Stimulated activated CD8-positive, alpha-beta memory T cell treated with anti-CD3 and anti-CD28 coated beads, Interleukin-7, amount 100 ng/mL, for 48 hours (primary cell): ENCODE results near the gene CDH5.
"Not testable (repeated sequence)": the region's sequence is repeated elsewhere in the genome, so short reads cannot be mapped to it uniquely, and the experiment has no call there.

Experiments
- DNase-seq, 2 donors: peaks; one replicate each; pipeline ENCODE4 v3.0.0-alpha.2; 2020; ENCODE audit warnings: low read depth in 1 of 2; ENCODE audit errors: extremely low read depth in 1 of 2

The CDH5 gene, protein sequence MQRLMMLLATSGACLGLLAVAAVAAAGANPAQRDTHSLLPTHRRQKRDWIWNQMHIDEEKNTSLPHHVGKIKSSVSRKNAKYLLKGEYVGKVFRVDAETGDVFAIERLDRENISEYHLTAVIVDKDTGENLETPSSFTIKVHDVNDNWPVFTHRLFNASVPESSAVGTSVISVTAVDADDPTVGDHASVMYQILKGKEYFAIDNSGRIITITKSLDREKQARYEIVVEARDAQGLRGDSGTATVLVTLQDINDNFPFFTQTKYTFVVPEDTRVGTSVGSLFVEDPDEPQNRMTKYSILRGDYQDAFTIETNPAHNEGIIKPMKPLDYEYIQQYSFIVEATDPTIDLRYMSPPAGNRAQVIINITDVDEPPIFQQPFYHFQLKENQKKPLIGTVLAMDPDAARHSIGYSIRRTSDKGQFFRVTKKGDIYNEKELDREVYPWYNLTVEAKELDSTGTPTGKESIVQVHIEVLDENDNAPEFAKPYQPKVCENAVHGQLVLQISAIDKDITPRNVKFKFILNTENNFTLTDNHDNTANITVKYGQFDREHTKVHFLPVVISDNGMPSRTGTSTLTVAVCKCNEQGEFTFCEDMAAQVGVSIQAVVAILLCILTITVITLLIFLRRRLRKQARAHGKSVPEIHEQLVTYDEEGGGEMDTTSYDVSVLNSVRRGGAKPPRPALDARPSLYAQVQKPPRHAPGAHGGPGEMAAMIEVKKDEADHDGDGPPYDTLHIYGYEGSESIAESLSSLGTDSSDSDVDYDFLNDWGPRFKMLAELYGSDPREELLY

GRCh38 chr16:66366433-66367299, at the start of gene CDH5:
Gene CDH5, plus strand, starts transcription at chr16:66366691. Its CDS starts 12,647 bp downstream, at chr16:66379338.
- DNase-seq: no peak

GRCh38 chr16:66318505-66318904, 48.0 kb upstream of the CDH5 start:
- no peak for DNase-seq

DNA sequence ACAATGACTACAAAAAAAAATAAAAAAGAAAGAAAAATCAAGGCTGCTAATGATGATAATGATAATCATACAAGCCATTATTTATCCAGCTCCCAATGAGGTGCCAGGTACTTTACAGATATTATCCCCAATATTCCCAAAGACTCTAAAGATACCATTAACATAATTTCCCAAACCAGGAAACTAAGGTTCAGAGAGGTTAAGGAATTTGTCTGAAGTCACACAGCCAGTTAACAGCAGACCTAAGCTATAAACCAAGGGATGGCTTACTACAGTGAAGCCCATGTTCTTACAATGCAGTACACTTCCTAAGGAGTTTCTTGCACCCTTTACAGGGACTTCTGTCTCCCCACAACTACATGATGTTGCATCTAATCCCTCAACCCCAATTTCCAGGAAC, 45.7 kb upstream of the CDH5 start:
- DNase-seq: no peak

DNA sequence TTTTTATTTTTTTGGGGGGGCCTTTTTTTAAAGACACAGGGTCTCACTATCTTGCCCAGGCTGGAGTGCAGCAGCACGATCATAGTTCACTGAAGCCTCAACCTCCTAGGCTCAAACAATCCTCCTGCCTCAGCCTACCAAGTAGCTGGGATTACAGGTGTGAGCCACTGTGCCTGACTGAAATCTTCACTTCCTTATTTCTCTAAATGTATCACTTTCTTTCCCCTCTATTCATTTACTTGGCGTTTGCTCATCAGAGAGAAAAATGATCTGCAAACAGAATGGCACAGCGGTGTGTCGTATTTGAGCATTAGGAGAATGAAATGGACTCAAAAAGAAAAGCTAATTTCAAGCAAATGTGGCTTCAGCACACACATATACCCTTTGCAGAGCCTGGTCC, 44.3 kb upstream of the CDH5 start:
- DNase-seq: no peak

DNA sequence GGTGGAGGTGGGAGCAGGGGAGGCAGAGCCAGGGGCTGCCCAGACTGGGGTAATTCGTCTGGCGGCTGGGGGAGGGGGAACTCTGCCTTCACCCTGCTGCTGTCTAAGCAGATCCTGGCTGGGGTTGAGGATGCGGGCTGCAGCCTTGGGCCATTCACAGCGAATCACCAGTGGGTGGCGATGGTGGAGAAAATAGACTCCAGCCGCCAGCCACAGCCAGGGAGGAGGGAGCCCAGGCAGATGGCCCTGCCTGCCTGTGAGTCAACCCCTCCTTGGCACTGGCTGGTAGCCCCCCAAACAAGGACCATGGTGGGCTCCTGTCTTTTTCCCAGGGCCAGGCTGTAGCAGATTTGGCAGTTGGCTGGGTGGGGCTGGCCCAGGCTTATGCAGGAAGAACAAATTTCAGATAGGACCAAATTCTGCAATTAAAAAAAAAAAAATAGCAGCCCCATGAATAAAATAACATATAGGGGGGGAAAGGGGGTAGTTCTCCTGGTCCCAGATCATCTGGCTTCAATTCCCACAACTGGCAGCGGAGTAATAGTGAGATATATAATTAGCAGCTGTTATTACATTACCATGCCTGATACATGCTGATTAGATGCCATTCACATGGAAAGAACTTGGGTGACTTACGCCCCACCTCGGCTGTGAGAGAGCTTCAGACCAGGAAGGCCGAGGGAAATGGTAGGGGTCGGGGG, 41.5 kb upstream of the CDH5 start:
- DNase-seq: no peak

GRCh38 chr16:66325717-66326376, 40.6 kb upstream of the CDH5 start:
- no peak for DNase-seq

DNA sequence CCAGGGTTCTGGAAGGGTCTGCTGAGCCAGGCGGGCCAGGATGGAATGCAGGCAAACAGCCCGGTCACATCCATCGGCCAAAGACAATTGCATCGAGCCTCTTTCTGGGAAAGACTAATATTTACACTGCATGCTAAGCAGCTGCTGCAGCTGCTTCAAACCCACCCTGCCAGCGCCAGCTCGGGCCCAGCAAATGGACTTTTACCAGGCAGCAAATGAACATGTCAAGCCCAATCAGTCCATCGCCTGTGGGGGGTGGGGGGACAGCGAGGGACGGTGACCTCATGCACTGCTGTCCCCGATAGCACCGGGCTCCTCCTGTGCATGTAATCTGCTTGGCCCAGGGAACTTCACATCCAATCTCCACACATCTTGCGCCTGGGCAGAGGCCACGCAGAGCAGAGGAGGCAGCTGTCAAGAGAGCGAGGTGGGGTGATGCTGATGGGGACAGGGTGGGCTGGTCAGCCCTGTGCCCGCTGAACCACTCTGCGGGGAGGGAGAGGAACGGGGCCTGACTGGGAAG, 39.4 kb upstream of the CDH5 start:
- DNase-seq: no peak

- no peak for DNase-seq
Observed at GRCh38 chr16:66328282-66328681, 38.2 kb upstream of the CDH5 start.

GRCh38 chr16:66331464-66331863, 35.0 kb upstream of the CDH5 start:
- not testable (repeated sequence) for DNase-seq

- no peak for DNase-seq
Observed at GRCh38 chr16:66332634-66333610, 33.6 kb upstream of the CDH5 start.

DNA sequence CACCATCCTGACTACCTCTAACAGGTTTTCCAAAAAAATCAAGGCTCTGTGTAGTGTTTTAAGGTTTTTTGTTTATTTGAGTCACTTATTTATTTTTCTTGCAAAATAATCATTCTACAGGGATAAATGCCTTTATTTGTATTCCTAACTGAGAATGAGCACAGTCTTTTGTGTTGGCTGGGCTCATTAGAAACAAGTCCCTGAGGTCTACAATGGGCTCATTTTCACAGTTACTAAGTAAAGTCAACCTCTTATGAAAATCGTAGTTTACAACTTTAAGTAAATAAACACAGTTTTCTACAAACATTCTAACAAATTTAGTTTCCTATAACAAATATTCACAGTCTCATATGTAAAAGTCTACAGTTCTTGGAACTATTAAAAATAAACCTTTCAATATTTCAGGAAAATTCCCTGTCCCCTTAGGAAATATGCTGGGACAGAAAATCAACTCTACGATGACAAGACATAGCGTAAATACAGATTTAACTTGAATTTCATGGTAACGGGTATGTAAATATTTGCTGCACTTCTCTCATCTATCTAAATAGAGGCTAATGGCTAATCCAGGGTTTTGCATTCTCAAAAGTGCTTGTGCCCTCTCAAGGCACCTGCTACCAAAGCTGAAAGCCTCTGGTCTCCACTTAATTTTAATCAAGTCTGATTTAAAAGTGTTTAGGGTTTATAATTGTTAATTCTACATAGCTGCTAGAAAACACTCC, 31.5 kb upstream of the CDH5 start:
- DNase-seq: no peak

DNA sequence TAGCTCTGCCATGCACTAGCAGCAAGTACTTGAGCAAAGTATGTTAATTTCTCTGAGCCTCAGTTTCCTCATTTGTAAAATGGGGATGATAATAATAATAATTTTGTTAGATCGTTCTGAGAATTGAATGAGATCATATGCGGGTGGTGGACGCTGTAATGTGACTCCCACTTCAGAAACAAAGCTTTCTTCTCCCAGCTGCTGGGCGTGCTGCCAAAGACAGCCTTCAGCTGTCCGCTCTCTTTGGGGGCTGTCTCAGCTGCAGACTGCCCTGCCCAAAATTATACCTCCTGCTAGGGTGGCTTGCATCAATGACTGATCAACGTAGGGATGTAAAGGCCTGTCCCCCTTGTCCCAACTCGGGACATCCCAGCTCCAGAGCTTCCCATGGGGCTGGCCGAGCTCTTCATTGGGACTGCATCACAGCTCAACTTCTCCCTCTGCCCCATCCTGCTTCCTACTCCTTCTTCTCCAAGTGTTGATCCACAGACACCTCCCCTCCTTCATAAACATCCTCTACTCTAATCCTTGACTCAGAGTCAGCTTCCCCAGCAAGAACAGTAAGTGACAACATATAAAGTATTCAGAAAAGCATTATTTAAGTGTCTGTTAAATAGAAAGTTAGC, 30.7 kb upstream of the CDH5 start:
- no peak for DNase-seq

- DNase-seq: no peak
Observed at GRCh38 chr16:66337463-66338188, 28.9 kb upstream of the CDH5 start.

GRCh38 chr16:66342294-66342900, 24.1 kb upstream of the CDH5 start:
- peak in 1 of 2 donors; percentile 8 for DNase-seq

DNA sequence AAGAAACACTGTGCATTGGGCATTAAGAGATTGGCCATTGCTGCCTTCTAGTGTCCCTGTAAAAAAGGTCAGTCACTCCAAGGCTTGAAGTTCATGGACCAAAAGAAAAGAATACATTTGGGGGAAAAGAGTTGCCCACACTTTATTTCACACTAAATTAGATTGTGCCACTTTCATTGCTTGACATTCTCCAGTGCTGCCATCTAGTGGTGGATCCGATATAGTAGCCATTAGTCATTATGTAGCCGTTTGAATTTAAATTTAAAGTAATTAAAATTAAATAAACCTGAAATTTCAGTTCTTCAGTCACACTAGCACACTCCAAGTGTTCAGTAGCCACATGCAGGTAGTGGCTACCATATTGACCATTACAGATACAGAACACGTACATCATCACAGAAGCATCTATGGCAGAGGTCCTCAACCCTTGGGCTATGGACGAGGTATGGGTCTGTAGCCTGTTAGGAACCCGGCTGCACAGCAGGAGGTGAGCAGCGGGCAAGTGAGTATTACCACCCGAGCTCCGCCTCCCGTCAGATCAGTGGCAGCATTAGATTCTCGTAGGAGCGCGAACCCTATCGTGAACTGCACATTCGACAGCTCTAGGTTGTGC, 21.9 kb upstream of the CDH5 start:
- DNase-seq: peak in 1 of 2 donors; percentile 17

- no peak for DNase-seq
Observed at GRCh38 chr16:66346221-66346620, 20.3 kb upstream of the CDH5 start.
